GM18499 (cell line): ENCODE results near the gene CD37.
"Not testable (repeated sequence)": the region's sequence is repeated elsewhere in the genome, so short reads cannot be mapped to it uniquely, and the experiment has no call there.

Experiments
- ATAC-seq: cut with Tn5 transposase; IDR thresholded peaks from one replicate; pipeline ENCODE4 v1.9.1; 2021; ENCODE audit warnings: moderate number of reproducible peaks; ENCODE audit not compliant: insufficient read depth, unreplicated experiment

CD37 gene

DNA sequence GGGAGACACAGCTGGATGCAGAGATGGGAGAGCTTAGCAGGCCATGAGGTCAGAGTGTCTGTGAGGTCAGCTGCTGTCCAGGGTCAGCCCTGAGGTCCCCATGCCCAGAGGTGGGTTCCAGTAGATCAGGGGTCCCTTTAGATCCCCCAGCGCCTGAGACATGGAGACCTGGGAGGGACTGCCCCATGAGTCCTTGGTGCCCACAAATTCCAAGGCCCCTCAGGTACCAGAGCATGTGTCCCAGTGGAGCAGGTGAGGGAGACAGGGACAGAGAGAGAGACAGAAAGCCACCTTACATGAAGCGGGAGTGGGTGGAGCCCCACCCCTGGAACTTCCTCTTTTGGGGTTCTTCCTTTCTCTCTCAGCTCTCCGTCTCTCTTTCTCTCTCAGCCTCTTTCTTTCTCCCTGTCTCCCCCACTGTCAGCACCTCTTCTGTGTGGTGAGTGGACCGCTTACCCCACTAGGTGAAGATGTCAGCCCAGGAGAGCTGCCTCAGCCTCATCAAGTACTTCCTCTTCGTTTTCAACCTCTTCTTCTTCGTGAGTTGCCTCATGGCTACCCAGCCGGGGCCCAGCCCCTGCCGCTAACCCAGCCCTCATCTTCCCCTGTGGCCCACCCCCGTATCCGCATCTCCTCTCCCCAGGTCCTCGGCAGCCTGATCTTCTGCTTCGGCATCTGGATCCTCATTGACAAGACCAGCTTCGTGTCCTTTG is at the start of gene CD37:
Gene CD37, plus strand, starts transcription at position 336 of the 713 bp plus-strand sequence. Its CDS starts 135 bp downstream, at position 471.
- no peak for ATAC-seq

GRCh38 chr19:49287141-49287770 is 48.0 kb upstream of the CD37 start:
- no peak for ATAC-seq

- ATAC-seq = not testable (repeated sequence)
Observed at GRCh38 chr19:49288205-49288604, 47.0 kb upstream of the CD37 start.

GRCh38 chr19:49289286-49289685 is 45.9 kb upstream of the CD37 start:
- not testable (repeated sequence) for ATAC-seq

DNA sequence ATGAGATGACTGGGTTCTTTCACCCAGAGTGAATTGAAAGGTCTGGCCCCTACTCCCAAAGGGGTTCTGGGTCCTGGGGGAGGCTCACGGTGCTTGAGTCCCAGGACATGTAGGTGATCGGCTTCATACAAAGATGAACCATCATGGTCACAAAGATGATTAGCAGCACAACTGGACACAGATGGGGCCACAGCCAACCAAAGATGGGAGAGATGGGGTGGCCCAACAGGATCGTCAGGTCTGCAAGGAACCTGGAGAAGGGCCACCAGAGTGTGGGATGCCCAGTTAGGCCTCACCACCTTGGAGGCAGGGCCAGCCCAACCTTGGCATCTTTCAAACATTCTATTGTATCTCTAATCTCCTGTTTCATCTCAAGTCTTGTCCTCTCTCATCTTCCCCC is 44.7 kb upstream of the CD37 start:
- no peak for ATAC-seq

- ATAC-seq = no peak
Observed at GRCh38 chr19:49294401-49294800, 40.8 kb upstream of the CD37 start.

DNA sequence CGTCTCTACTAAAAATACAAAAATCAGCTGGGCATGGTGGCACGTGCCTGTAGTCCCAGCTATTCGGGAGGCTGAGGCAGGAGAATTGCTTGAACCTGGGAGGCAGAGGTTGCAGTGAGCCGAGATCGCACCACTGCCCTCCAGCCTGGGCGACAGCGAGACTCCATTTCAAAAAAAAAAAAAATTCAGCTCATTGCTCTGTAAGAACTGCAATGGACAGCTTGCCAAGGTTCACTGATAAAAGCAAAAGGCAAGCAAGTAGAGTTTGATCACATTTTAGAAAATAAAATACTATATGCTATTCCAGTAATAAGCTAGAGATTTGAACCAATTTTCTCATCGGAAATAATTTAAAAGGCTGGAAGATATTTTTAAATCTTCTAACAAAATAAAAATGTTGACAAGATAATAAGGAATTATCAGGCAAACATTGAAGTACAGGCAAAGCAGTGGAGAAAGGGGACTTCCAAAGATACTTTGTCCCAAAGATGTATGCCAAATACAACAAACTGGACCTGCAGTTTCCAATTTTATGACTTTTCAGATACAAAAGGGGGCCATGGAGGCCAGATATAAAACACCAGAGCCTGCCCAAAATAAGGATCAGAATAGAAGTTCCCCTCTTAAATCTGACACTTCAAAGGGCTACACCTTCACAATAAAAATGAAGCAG is 39.9 kb upstream of the CD37 start:
- ATAC-seq = no peak

DNA sequence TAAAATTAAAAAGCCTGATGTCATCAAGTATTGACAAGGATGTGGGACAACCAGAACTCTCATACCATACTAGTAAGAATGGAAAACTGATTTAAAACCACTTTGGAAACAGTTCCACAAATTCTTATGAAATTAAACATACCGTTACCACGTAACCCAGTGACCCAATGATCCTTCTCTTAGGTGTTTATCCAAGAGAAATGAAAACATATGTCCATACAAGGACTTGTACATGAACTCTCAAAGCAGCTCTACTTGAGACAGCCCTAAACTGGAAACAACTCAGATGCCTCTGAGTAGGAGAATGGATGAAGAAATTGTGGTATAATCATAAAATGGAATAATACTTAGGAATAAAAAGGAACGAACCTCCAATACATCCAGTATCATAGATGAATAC is 37.8 kb upstream of the CD37 start:
- ATAC-seq = no peak

GRCh38 chr19:49298653-49299052 is 36.6 kb upstream of the CD37 start:
- ATAC-seq = not testable (repeated sequence)

DNA sequence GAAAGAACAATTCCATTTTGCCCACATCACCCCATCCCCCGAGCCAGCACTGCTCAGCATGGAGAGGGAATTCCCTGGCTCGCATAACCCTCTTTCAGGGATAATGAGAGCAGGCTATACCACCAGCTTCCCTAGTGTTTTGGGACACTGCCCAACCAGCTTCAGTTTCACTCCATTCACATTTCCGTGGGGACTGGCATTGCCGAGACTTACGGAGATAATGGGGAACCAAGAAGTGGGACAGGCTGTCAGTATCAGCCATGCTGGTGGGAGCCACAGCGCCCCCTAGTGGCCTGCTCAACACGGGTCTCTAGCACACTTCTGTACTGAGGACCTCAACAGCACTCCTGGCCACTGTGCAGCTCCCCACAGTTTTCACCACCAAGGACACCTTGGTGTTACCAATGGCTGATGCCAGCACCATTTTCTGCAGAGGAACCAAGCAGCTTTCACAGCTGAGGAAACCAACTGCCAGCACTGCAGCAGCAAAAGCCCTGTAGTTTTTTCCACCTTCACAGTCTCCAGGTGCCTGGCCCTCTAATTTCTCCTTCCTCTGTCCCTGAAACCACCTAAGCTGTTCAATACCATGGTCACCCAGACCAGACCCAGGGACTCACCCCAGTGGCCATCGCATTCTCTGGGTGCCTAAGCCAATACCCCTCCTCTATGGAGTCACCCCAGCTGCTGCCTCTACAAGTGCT is 33.9 kb upstream of the CD37 start:
- no peak for ATAC-seq

DNA sequence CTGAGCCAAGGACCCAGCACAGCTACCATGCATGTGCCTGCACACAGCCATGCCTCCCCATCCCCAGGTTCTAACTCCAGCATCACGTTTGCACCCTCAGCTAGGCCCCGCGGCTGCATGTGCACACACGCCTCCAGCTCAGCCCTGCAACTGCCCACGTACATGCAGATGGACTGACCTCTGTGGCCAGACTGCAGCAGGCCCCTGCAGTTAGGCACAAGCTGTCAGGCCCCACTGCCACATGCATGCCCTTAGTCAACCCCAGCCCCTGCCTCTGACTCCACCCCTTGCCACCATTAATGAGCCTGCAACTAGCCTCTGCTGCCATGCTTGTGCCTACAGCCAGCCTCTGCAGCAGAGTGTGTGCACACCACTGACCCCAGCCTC is 33.3 kb upstream of the CD37 start:
- ATAC-seq = no peak

- not testable (repeated sequence) for ATAC-seq
Observed at GRCh38 chr19:49306734-49307133, 28.5 kb upstream of the CD37 start.

DNA sequence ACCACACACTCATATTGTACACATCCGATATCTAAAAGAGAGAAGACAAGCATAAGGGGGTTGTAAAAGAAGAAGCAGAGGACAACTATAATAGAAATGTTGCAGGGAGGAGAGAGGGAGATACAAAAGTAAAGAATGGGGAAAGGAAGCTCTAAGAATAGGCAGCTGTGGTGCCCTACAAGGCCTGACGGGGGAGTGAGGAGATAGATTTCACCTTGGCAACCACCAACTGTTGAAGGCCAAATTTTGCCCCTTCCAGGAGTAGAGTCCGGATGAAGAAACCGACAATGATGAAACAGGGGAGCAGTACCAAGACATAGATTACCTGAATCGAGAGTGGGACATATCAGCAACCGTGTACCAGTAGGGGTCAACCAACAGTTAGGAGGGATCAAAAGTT is 26.1 kb upstream of the CD37 start:
- ATAC-seq = no peak

DNA sequence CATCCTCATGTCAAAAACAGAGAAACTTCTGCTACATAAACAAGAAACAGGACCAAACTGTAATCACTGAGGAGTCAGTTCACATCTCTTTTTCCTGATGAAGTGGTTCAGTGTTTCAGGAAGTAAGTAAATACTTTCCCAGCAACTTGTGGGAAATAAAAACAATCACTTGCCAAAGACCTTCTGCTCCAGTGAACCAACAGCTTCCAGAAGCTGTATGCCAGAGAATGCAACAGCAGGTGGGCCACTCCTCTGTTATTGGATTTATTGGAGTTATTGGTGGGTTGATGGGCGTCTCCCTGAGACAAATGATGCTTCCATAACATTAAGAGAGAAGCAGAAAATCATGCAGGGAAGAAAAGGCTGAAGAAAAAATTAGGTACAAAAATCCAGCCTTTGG is 20.1 kb upstream of the CD37 start:
- no peak for ATAC-seq

GRCh38 chr19:49316284-49316683 is 18.9 kb upstream of the CD37 start:
- ATAC-seq = no peak

DNA sequence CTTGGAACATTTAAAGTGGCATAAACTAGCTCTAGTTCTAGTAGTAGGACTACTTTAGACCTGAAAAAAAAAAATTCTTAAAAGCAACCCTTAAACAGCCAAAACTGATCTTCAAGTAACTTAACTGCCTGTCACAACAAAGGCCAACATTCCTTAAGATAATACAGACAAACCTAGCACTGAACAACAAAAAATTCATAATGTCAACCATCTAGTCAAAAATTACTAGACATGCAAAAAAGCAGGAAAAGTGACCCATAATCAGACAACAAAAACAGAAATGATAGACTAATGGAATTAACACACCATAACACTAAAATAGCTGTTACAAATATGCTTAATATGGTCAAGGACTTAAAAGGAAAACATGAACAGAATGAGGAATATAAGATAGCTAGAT is 16.9 kb upstream of the CD37 start:
- no peak for ATAC-seq

DNA sequence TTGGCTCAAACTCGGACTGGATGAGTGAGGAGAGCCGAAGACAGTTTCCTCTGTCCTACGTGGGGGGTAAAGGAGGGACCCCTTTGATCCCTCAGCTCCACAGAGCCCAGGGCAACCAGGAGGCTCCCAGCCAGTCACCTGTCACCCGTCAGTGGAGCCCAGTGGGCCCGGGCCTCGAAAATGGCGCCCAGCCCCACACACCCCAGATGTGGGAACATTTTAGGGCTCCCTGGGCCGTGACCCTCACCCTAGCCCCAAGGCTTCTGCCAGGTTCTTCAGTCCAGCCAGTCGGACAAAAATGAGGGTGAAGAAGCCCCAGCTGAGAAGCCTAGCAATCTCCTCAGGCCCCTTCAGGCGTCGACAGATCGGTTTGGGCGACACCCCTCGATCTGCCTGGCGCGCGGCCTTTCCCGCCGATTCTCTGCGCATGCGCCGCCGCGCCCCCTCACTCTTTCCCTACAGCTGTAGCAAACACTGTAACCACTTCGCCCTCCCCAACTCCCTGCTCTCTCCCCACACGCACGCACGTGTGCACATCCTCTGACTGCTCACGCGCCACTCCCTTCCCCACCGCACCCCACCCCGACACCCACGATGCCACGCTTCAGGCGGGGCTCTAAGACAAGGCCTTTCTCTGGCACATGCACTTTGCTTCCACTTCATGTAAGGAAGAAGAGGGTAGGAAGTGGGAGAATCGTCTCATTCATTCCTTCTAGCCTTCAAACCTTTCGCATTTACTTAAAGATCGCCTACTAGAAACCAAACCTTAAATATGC is 10.2 kb upstream of the CD37 start, which contains the start of gene SLC6A16:
Gene SLC6A16, minus strand, starts transcription at position 391 of the 776 bp plus-strand sequence. CDS start 13,844 bp downstream, outside the sequence.
- ATAC-seq = no peak

GRCh38 chr19:49325756-49326155 is 9.4 kb upstream of the CD37 start:
- ATAC-seq = not testable (repeated sequence)

- ATAC-seq = no peak
Observed at GRCh38 chr19:49326165-49326704, 9.0 kb upstream of the CD37 start.
